ENCODE measurements around the gene TCFL5.

TCFL5 gene

GRCh38 chr20:62835931-62836861 is 25.4 kb downstream of the TCFL5 start:
- no peak for DNase-seq (ENCODE audit: low read depth in 2 of 2)

- DNase-seq (ENCODE audit: low read depth in 2 of 2), result no peak
Observed at GRCh38 chr20:62834967-62835730, 26.5 kb downstream of the TCFL5 start.

- DNase-seq (ENCODE audit: low read depth in 2 of 2), result no peak
Observed at GRCh38 chr20:62832951-62833391, 28.7 kb downstream of the TCFL5 start.

- no peak for DNase-seq (ENCODE audit: low read depth in 2 of 2)
Observed at GRCh38 chr20:62832212-62832922, 29.3 kb downstream of the TCFL5 start.

- DNase-seq (ENCODE audit: low read depth in 2 of 2), result no peak
Observed at GRCh38 chr20:62831854-62832211, 29.8 kb downstream of the TCFL5 start.

- DNase-seq (ENCODE audit: low read depth in 2 of 2), result no peak
Observed at GRCh38 chr20:62831361-62831788, 30.2 kb downstream of the TCFL5 start.

- DNase-seq (ENCODE audit: low read depth in 2 of 2), result no peak
Observed at GRCh38 chr20:62830821-62831220, 30.8 kb downstream of the TCFL5 start.

GRCh38 chr20:62830251-62830650 is 31.4 kb downstream of the TCFL5 start:
- DNase-seq (ENCODE audit: low read depth in 2 of 2), result no peak

- no peak for DNase-seq (ENCODE audit: low read depth in 2 of 2)
Observed at GRCh38 chr20:62829231-62830230, 32.1 kb downstream of the TCFL5 start.

- no peak for DNase-seq (ENCODE audit: low read depth in 2 of 2)
Observed at GRCh38 chr20:62828511-62829230, 33.0 kb downstream of the TCFL5 start.

GRCh38 chr20:62828051-62828450 is 33.6 kb downstream of the TCFL5 start:
- no peak for DNase-seq (ENCODE audit: low read depth in 2 of 2)

- DNase-seq (ENCODE audit: low read depth in 2 of 2), result no peak
Observed at GRCh38 chr20:62827311-62828038, 34.1 kb downstream of the TCFL5 start.

- no peak for DNase-seq (ENCODE audit: low read depth in 2 of 2)
Observed at GRCh38 chr20:62826646-62827310, 34.8 kb downstream of the TCFL5 start.

- no peak for DNase-seq (ENCODE audit: low read depth in 2 of 2)
Observed at GRCh38 chr20:62825986-62826645, 35.5 kb downstream of the TCFL5 start.

- no peak for DNase-seq (ENCODE audit: low read depth in 2 of 2)
Observed at GRCh38 chr20:62825333-62825985, 36.2 kb downstream of the TCFL5 start.

GRCh38 chr20:62824476-62825332 is 36.9 kb downstream of the TCFL5 start:
- peak in 1 of 2 donors; percentile 28 for DNase-seq (ENCODE audit: low read depth in 2 of 2)

Data from stimulated activated CD4-positive, alpha-beta T cell treated with anti-CD3 and anti-CD28 coated beads, Interleukin-1b, Interleukin-23, amount 100 ng/mL, for 1 hour (primary cell).